Measurements from ENCODE around the gene BHLHE40.

Gene BHLHE40

GRCh38 chr3:5002871-5003247 lies 23.6 kb downstream of the BHLHE40 start:
- no peak for DNase-seq

GRCh38 chr3:5004319-5005152 lies 25.3 kb downstream of the BHLHE40 start:
- no peak for DNase-seq

- no peak for DNase-seq
Measured at GRCh38 chr3:5005367-5005766, 26.1 kb downstream of the BHLHE40 start.

GRCh38 chr3:5006755-5007202 lies 27.5 kb downstream of the BHLHE40 start:
- no peak for DNase-seq

GRCh38 chr3:5007873-5008272 lies 28.6 kb downstream of the BHLHE40 start:
- DNase-seq = no peak

GRCh38 chr3:5009506-5010109 lies 30.4 kb downstream of the BHLHE40 start:
- DNase-seq = no peak

- DNase-seq = no peak
Measured at GRCh38 chr3:5010140-5010539, 30.9 kb downstream of the BHLHE40 start.

GRCh38 chr3:5010706-5011554 lies 31.7 kb downstream of the BHLHE40 start:
- DNase-seq = peak; percentile 58

GRCh38 chr3:5011555-5012256 lies 32.5 kb downstream of the BHLHE40 start:
- DNase-seq = no peak

GRCh38 chr3:5012367-5012766 lies 33.1 kb downstream of the BHLHE40 start:
- DNase-seq = no peak

- peak; percentile 95 for DNase-seq
Measured at GRCh38 chr3:5013021-5013906, 34.0 kb downstream of the BHLHE40 start.

- no peak for DNase-seq
Measured at GRCh38 chr3:5014391-5014790, 35.2 kb downstream of the BHLHE40 start.

GRCh38 chr3:5015056-5015455 lies 35.8 kb downstream of the BHLHE40 start:
- no peak for DNase-seq

GRCh38 chr3:5016211-5017161 lies 37.2 kb downstream of the BHLHE40 start:
- DNase-seq = peak; percentile 91

GRCh38 chr3:5017925-5018531 lies 38.8 kb downstream of the BHLHE40 start:
- DNase-seq = no peak

- DNase-seq = no peak
Measured at GRCh38 chr3:5019411-5020241, 40.4 kb downstream of the BHLHE40 start.

- no peak for DNase-seq
Measured at GRCh38 chr3:5020242-5020722, 41.0 kb downstream of the BHLHE40 start.

- DNase-seq = no peak
Measured at GRCh38 chr3:5021116-5022092, 42.2 kb downstream of the BHLHE40 start.

All from islet precursor cell (in vitro differentiated cells).